ENCODE data around the gene ASCL1.

Gene ASCL1

GRCh38 chr12:102933168-102933567 is 24.3 kb upstream of the ASCL1 start:
- H3K27me3 Mint-ChIP-seq = peaks cover 18% of the 10 kb centered on the region
- no peaks in the 10 kb centered on the region for H3K4me1 Mint-ChIP-seq
- ATAC-seq (ENCODE audit: low read depth) (no peak), DNase-seq (ENCODE audit: low spot score in 2 of 2) (no peak)
- H3K9me3 Mint-ChIP-seq = no peaks in the 10 kb centered on the region
- H3K27ac Mint-ChIP-seq = no peak overlapping the region
- no peak overlapping the region for H3K4me3 Mint-ChIP-seq
- no peaks in the 10 kb centered on the region for H3K36me3 Mint-ChIP-seq

GRCh38 chr12:102939059-102939458 is 18.4 kb upstream of the ASCL1 start:
- peaks cover 3% of the 10 kb centered on the region for H3K9me3 Mint-ChIP-seq
- no peak for DNase-seq (ENCODE audit: low spot score in 2 of 2)
- H3K4me3 Mint-ChIP-seq = no peak overlapping the region
- H3K4me1 Mint-ChIP-seq = no peaks in the 10 kb centered on the region
- no peak for ATAC-seq (ENCODE audit: low read depth)
- peaks cover 16% of the 10 kb centered on the region for H3K27me3 Mint-ChIP-seq
- H3K27ac Mint-ChIP-seq = no peak overlapping the region
- H3K36me3 Mint-ChIP-seq = peaks cover 1% of the 10 kb centered on the region

- DNase-seq (ENCODE audit: low spot score in 2 of 2) (no peak), ATAC-seq (ENCODE audit: low read depth) (no peak)
- peaks cover 17% of the 10 kb centered on the region for H3K27me3 Mint-ChIP-seq
- H3K9me3 Mint-ChIP-seq = peaks cover 3% of the 10 kb centered on the region
- H3K4me3 Mint-ChIP-seq = no peak overlapping the region
- H3K4me1 Mint-ChIP-seq = no peaks in the 10 kb centered on the region
- H3K27ac Mint-ChIP-seq = no peak overlapping the region
- H3K36me3 Mint-ChIP-seq = peaks cover 1% of the 10 kb centered on the region
Measured at GRCh38 chr12:102939670-102940222, 17.7 kb upstream of the ASCL1 start.

- H3K27me3 Mint-ChIP-seq = peaks cover 25% of the 10 kb centered on the region
- DNase-seq (ENCODE audit: low spot score in 2 of 2) (no peak), ATAC-seq (ENCODE audit: low read depth) (no peak)
- peaks cover 3% of the 10 kb centered on the region for H3K9me3 Mint-ChIP-seq
- peaks cover 8% of the 10 kb centered on the region for H3K4me1 Mint-ChIP-seq
- H3K27ac Mint-ChIP-seq = no peak overlapping the region
- peaks cover 1% of the 10 kb centered on the region for H3K36me3 Mint-ChIP-seq
- no peak overlapping the region for H3K4me3 Mint-ChIP-seq
Measured at GRCh38 chr12:102946042-102946441, 11.4 kb upstream of the ASCL1 start.

GRCh38 chr12:102948941-102949352 is 8.5 kb upstream of the ASCL1 start:
- DNase-seq (ENCODE audit: low spot score in 2 of 2) = peak; percentile 62 to 73
- Mint-ChIP-seq H3K4me1 (peaks cover 8% of the 10 kb centered on the region), H3K36me3 (no peaks in the 10 kb centered on the region), H3K27me3 (peaks cover 27% of the 10 kb centered on the region), H3K9me3 (no peaks in the 10 kb centered on the region), H3K4me3 (no peak overlapping the region), H3K27ac (no peak overlapping the region)
- no peak for ATAC-seq (ENCODE audit: low read depth)

GRCh38 chr12:102950107-102950949 is 7.1 kb upstream of the ASCL1 start:
- H3K4me3 Mint-ChIP-seq = peak overlapping the region; percentile 65
- ATAC-seq (ENCODE audit: low read depth) (peak; percentile 59), DNase-seq (ENCODE audit: low spot score in 2 of 2) (no peak)
- H3K4me1 Mint-ChIP-seq = peaks cover 8% of the 10 kb centered on the region
- peaks cover 34% of the 10 kb centered on the region for H3K27me3 Mint-ChIP-seq
- H3K9me3 Mint-ChIP-seq = no peaks in the 10 kb centered on the region
- H3K36me3 Mint-ChIP-seq = no peaks in the 10 kb centered on the region
- H3K27ac Mint-ChIP-seq = peak overlapping the region; percentile 4

- Mint-ChIP-seq H3K9me3 (no peaks in the 10 kb centered on the region), H3K27ac (peak overlapping the region; percentile 4), H3K27me3 (peaks cover 38% of the 10 kb centered on the region), H3K4me3 (peak overlapping the region; percentile 65), H3K36me3 (no peaks in the 10 kb centered on the region), H3K4me1 (peaks cover 8% of the 10 kb centered on the region)
- ATAC-seq (ENCODE audit: low read depth) = peak; percentile 43
- no peak for DNase-seq (ENCODE audit: low spot score in 2 of 2)
Measured at GRCh38 chr12:102950950-102951619, 6.4 kb upstream of the ASCL1 start.

- peaks cover 11% of the 10 kb centered on the region for H3K4me1 Mint-ChIP-seq
- H3K27ac Mint-ChIP-seq = no peak overlapping the region
- H3K4me3 Mint-ChIP-seq = no peak overlapping the region
- no peaks in the 10 kb centered on the region for H3K9me3 Mint-ChIP-seq
- no peak for ATAC-seq (ENCODE audit: low read depth)
- H3K27me3 Mint-ChIP-seq = peaks cover 41% of the 10 kb centered on the region
- no peaks in the 10 kb centered on the region for H3K36me3 Mint-ChIP-seq
- DNase-seq (ENCODE audit: low spot score in 2 of 2) = no peak
Measured at GRCh38 chr12:102951841-102952240, 5.6 kb upstream of the ASCL1 start.

GRCh38 chr12:102953221-102953620 is 4.3 kb upstream of the ASCL1 start:
- DNase-seq (ENCODE audit: low spot score in 2 of 2) = no peak
- no peak for ATAC-seq (ENCODE audit: low read depth)
- Mint-ChIP-seq H3K9me3 (no peaks in the 10 kb centered on the region), H3K36me3 (no peaks in the 10 kb centered on the region), H3K27ac (no peak overlapping the region), H3K4me1 (peaks cover 16% of the 10 kb centered on the region), H3K4me3 (no peak overlapping the region), H3K27me3 (peaks cover 33% of the 10 kb centered on the region)

GRCh38 chr12:102954134-102954533 is 3.3 kb upstream of the ASCL1 start:
- Mint-ChIP-seq H3K9me3 (peaks cover under 1% of the 10 kb centered on the region), H3K4me3 (no peak overlapping the region), H3K36me3 (no peaks in the 10 kb centered on the region), H3K27me3 (peaks cover 34% of the 10 kb centered on the region), H3K27ac (no peak overlapping the region), H3K4me1 (peaks cover 19% of the 10 kb centered on the region)
- no peak for DNase-seq (ENCODE audit: low spot score in 2 of 2)
- ATAC-seq (ENCODE audit: low read depth) = no peak

- peak overlapping the region; percentile 68 for H3K4me3 Mint-ChIP-seq
- H3K36me3 Mint-ChIP-seq = no peaks in the 10 kb centered on the region
- H3K27ac Mint-ChIP-seq = peak overlapping the region; percentile 68
- H3K9me3 Mint-ChIP-seq = peaks cover 1% of the 10 kb centered on the region
- ATAC-seq (ENCODE audit: low read depth) (no peak), DNase-seq (ENCODE audit: low spot score in 2 of 2) (no peak)
- H3K27me3 Mint-ChIP-seq = peaks cover 37% of the 10 kb centered on the region
- peaks cover 14% of the 10 kb centered on the region for H3K4me1 Mint-ChIP-seq
Measured at GRCh38 chr12:102955926-102956737, 1.3 kb upstream of the ASCL1 start.

- Mint-ChIP-seq H3K36me3 (no peaks in the 10 kb centered on the region), H3K27me3 (peaks cover 38% of the 10 kb centered on the region)
Measured at GRCh38 chr12:102956738-102957327, 641 bp upstream of the ASCL1 start.

GRCh38 chr12:102958073-102958829 is 777 bp downstream of the ASCL1 start:
- Mint-ChIP-seq H3K9me3 (peaks cover 2% of the 10 kb centered on the region), H3K36me3 (no peaks in the 10 kb centered on the region), H3K4me1 (peaks cover 18% of the 10 kb centered on the region), H3K27me3 (peaks cover 44% of the 10 kb centered on the region), H3K4me3 (peak overlapping the region; percentile 77), H3K27ac (no peak overlapping the region)
- ATAC-seq (ENCODE audit: low read depth) = peak; percentile 66
- peak; percentile 46 to 52 for DNase-seq (ENCODE audit: low spot score in 2 of 2)

More at GRCh38 chr12:102956738-102957327, 641 bp upstream of the ASCL1 start:
- peaks cover 16% of the 10 kb centered on the region for H3K4me1 Mint-ChIP-seq
- ATAC-seq (ENCODE audit: low read depth) (no peak), DNase-seq (ENCODE audit: low spot score in 2 of 2) (no peak)
- H3K4me3 Mint-ChIP-seq = peak overlapping the region; percentile 68
- peaks cover 1% of the 10 kb centered on the region for H3K9me3 Mint-ChIP-seq
- peak overlapping the region; percentile 68 for H3K27ac Mint-ChIP-seq
